ENCODE results near the gene ANKMY2. TPM values are rescaled to one million over a fixed set of nuclear protein-coding genes. Genes with fewer than 3 reads are reported as not detected.

The ANKMY2 gene
- polyA plus RNA-seq, 1 experiment = 31.8 TPM

GRCh38 chr7:16644157-16644556, 1.4 kb downstream of the ANKMY2 start:
- Histone ChIP-seq H3K27me3 (ENCODE audit: control insufficient read depth, insufficient read depth, low read length) (no peaks in the 10 kb centered on the region), H3K4me3 (ENCODE audit: low read depth, low read length) (peak overlapping the region; percentile 84), H3K9me3 (ENCODE audit: control insufficient read depth, insufficient read depth, low read length) (no peaks in the 10 kb centered on the region), H3K27ac (ENCODE audit: low read depth, low read length) (no peak overlapping the region)
- TF ChIP-seq, protein P1, sequence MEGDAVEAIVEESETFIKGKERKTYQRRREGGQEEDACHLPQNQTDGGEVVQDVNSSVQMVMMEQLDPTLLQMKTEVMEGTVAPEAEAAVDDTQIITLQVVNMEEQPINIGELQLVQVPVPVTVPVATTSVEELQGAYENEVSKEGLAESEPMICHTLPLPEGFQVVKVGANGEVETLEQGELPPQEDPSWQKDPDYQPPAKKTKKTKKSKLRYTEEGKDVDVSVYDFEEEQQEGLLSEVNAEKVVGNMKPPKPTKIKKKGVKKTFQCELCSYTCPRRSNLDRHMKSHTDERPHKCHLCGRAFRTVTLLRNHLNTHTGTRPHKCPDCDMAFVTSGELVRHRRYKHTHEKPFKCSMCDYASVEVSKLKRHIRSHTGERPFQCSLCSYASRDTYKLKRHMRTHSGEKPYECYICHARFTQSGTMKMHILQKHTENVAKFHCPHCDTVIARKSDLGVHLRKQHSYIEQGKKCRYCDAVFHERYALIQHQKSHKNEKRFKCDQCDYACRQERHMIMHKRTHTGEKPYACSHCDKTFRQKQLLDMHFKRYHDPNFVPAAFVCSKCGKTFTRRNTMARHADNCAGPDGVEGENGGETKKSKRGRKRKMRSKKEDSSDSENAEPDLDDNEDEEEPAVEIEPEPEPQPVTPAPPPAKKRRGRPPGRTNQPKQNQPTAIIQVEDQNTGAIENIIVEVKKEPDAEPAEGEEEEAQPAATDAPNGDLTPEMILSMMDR (IDR thresholded peaks at IDR 0.05; ENCODE audit: low read depth, low read length) = no peak
- CTCF ChIA-PET = no interaction called here
- no peak for DNase-seq (ENCODE audit: low read depth, low spot score)
- POLR2A ChIA-PET = interaction anchor here (0.6 kb wide), 2 partner anchors 10 to 40 kb away, joined by 3 to 5 read pairs; no protein-coding TSS in a partner anchor

- POLR2A ChIA-PET = no interaction called here
- Histone ChIP-seq H3K4me3 (ENCODE audit: low read depth, low read length) (no peak overlapping the region), H3K9me3 (ENCODE audit: control insufficient read depth, insufficient read depth, low read length) (no peaks in the 10 kb centered on the region), H3K27me3 (ENCODE audit: control insufficient read depth, insufficient read depth, low read length) (no peaks in the 10 kb centered on the region), H3K27ac (ENCODE audit: low read depth, low read length) (no peak overlapping the region)
- TF ChIP-seq, protein P1 (IDR thresholded peaks at IDR 0.05; ENCODE audit: low read depth, low read length) = no peak
- DNase-seq (ENCODE audit: low read depth, low spot score) = no peak
- CTCF ChIA-PET = interaction anchor here (1.3 kb wide), 1 partner anchor 20 kb away, joined by 3 read pairs; no protein-coding TSS in a partner anchor
Measured at GRCh38 chr7:16638282-16639280, 7.0 kb downstream of the ANKMY2 start.

GRCh38 chr7:16637379-16637778, 8.2 kb downstream of the ANKMY2 start:
- CTCF ChIA-PET = interaction anchor here (0.9 kb wide), 1 partner anchor 73 kb away, joined by 3 read pairs; no protein-coding TSS in a partner anchor
- POLR2A ChIA-PET = interaction anchor here (2.1 to 2.2 kb wide), 2 partner anchors 8 to 10 kb away, joined by 8 to 9 read pairs; partner anchors contain the start of genes ANKMY2 and BZW2
- Histone ChIP-seq H3K4me3 (ENCODE audit: low read depth, low read length) (no peak overlapping the region), H3K9me3 (ENCODE audit: control insufficient read depth, insufficient read depth, low read length) (no peaks in the 10 kb centered on the region), H3K27me3 (ENCODE audit: control insufficient read depth, insufficient read depth, low read length) (no peaks in the 10 kb centered on the region), H3K27ac (ENCODE audit: low read depth, low read length) (no peak overlapping the region)
- TF ChIP-seq, protein P1 (IDR thresholded peaks at IDR 0.05; ENCODE audit: low read depth, low read length) = no peak
- no peak for DNase-seq (ENCODE audit: low read depth, low spot score)

DNA sequence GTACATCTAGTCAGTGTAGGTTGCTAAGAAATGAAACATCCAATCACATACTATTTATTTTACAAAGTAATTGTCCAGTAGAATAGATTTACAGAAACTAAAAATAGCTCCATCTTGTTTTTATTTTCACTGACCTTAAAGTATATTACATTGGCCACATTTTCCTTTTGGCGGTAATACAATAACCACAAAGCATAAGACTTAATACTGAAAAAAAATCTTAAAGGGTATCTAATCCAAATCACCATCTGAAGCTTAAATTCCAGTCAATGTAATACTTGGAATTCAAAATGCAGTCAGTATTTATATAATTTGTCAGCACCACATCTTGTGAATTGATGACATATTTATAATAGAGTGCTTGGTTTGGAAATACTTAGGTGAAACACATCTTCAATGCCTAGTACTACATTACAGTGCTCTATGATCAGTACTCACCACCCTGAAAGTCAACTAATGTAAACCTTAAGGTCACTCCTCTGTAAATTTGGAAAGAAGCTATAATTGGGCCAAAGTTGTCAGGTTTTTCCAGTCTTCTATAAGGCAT, 8.9 kb downstream of the ANKMY2 start:
- TF ChIP-seq, protein P1 (IDR thresholded peaks at IDR 0.05; ENCODE audit: low read depth, low read length) = no peak
- DNase-seq (ENCODE audit: low read depth, low spot score) = peak; percentile 45
- Histone ChIP-seq H3K27me3 (ENCODE audit: control insufficient read depth, insufficient read depth, low read length) (no peaks in the 10 kb centered on the region), H3K9me3 (ENCODE audit: control insufficient read depth, insufficient read depth, low read length) (no peaks in the 10 kb centered on the region), H3K4me3 (ENCODE audit: low read depth, low read length) (no peak overlapping the region), H3K27ac (ENCODE audit: low read depth, low read length) (no peak overlapping the region)
- POLR2A ChIA-PET = interaction anchor here (0.6 to 2.2 kb wide), 3 partner anchors 9 to 701 kb away, joined by 3 to 9 read pairs (median 8); partner anchors contain the start of genes ANKMY2 and BZW2
- CTCF ChIA-PET = interaction anchor here (0.9 to 1.1 kb wide), 2 partner anchors 20 to 72 kb away, joined by 3 read pairs; no protein-coding TSS in a partner anchor
